ENCODE results near the gene FAM20C.

FAM20C gene

DNA sequence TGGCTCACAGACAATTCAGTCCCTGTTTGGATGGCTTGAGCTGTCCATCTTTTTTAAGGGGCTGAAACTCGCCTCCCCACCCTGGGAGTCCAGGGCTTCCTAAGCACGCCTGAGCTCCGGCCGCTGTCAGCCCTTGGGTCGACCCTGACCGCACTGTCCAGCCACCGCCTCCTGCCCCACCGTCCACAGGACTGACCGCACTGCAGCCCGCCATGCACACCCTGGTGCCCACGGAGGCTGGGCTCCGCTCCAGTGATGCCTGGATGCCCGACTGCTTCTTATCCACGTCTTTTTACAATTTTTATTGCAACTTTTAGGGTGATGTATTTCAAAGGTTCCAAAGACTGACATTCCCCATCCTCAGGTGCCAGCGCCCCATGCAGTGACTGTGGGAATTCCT, 58.2 kb downstream of the FAM20C start:
- DNase-seq: no peak
- H3K36me3 ChIP-seq: no peaks in the 10 kb centered on the region

DNA sequence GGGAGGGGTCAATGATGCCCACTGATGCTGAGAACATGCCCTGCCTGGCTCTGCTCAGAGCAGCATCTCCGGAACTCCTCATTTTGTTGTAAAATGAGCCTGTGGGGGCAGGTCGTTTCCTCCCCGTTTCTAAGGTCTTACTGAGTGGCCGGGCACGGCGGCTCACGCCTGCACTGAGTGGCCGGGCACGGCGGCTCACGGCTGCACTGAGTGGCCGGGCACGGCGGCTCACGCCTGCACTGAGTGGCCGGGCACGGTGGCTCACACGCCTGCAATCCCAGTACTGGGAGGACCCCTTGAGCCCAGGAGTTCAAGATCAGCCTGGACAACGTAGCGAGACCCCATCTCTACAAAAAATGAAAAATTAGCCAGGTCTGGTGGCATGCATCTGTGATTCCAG, 58.6 kb downstream of the FAM20C start:
- TF ChIP-seq, protein P1, sequence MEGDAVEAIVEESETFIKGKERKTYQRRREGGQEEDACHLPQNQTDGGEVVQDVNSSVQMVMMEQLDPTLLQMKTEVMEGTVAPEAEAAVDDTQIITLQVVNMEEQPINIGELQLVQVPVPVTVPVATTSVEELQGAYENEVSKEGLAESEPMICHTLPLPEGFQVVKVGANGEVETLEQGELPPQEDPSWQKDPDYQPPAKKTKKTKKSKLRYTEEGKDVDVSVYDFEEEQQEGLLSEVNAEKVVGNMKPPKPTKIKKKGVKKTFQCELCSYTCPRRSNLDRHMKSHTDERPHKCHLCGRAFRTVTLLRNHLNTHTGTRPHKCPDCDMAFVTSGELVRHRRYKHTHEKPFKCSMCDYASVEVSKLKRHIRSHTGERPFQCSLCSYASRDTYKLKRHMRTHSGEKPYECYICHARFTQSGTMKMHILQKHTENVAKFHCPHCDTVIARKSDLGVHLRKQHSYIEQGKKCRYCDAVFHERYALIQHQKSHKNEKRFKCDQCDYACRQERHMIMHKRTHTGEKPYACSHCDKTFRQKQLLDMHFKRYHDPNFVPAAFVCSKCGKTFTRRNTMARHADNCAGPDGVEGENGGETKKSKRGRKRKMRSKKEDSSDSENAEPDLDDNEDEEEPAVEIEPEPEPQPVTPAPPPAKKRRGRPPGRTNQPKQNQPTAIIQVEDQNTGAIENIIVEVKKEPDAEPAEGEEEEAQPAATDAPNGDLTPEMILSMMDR (IDR thresholded peaks at IDR 0.05; ENCODE audit: low read depth, low read length): no peak
- Histone ChIP-seq H3K27me3 (no peaks in the 10 kb centered on the region), H3K9me3 (no peaks in the 10 kb centered on the region; the same call in none of the 2 replicates), H3K4me1 (no peaks in the 10 kb centered on the region), H3K4me3 (ENCODE audit: low read depth, low read length) (no peak overlapping the region), H3K36me3 (no peaks in the 10 kb centered on the region)
- no peak for DNase-seq

More for the DNA sequence above, 58.2 kb downstream of the FAM20C start:
- no peaks in the 10 kb centered on the region for H3K4me1 ChIP-seq
- no peak overlapping the region for H3K4me3 ChIP-seq (ENCODE audit: low read depth, low read length)
- TF ChIP-seq, protein P1 (IDR thresholded peaks at IDR 0.05; ENCODE audit: low read depth, low read length): no peak
- no peaks in the 10 kb centered on the region for H3K27me3 ChIP-seq
- H3K9me3 ChIP-seq: no peaks in the 10 kb centered on the region; the same call in none of the 2 replicates

DNA sequence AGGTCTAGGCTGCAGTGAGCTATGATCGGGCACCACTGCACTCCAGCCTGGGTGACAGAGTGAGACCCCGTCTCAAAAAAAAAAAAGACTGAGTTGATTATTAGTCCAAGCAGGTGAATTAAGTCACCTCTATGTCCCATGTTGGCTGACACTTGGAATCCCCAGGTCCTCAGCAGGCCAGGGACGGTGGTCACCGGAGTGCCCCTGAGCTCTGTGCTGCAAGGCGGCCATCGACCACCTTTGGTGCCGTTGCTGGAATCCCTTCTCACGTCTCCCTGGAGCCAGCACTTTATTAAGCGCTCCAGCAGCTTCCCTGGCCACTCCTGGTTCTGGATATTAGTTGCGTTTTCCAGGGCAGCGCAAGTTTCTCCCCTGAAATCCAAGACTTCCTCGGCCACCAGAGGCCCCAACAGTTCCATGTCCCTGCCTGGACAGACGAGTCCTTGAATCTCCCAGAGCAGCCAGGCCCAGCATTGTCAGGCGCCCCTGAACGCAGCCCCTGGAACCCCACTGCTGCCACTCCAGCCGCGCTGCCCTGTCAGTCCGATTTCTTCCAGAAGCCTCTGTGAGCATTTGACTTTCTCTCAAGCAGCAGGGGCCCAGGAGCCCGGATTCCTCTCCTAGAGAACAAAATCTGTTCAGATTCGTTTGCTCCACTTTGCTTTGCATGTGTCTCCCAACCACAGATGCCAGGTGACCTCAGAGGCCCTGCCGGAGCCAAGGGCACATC, 59.2 kb downstream of the FAM20C start:
- no peaks in the 10 kb centered on the region for H3K36me3 ChIP-seq
- TF ChIP-seq, protein P1 (IDR thresholded peaks at IDR 0.05; ENCODE audit: low read depth, low read length): no peak
- H3K9me3 ChIP-seq: no peaks in the 10 kb centered on the region; the same call in none of the 2 replicates
- H3K4me1 ChIP-seq: no peaks in the 10 kb centered on the region
- H3K4me3 ChIP-seq (ENCODE audit: low read depth, low read length): no peak overlapping the region
- no peaks in the 10 kb centered on the region for H3K27me3 ChIP-seq
- no peak for DNase-seq

DNA sequence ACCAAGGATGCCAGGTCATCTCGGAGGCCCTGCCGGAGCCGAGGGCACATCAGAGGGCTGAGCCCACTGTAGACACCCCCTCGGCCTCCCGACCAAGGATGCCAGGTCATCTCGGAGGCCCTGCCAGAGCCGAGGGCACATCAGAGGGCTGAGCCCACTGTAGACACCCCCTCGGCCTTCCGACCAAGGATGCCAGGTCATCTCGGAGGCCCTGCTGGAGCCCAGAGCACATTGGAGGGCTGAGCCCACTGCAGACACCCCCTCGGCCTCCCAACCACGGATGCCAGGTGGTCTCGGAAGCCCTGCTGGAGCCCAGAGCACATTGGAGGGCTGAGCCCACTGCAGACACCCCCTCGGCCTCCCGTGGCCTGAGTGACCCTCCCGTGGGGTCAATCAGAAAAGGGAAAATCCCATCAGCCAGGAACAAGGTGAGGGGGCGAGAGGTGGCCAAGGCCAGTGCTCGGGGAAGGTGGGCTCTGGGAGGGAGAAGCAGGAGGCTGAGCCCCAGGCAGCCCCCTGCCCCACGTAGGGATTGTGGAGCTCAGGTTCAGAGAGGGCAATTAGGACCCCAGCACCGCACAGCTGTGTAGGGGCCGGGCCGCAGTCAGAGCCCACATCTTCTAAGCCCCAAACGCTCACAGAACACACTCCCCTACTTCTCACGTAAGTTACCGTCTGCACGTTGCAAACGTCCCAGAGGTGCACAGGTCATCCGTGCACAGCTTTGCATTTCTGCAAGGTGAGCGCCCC, 60.0 kb downstream of the FAM20C start:
- no peaks in the 10 kb centered on the region for H3K4me1 ChIP-seq
- no peaks in the 10 kb centered on the region for H3K27me3 ChIP-seq
- no peaks in the 10 kb centered on the region; the same call in 1 of the 2 replicates for H3K9me3 ChIP-seq
- H3K36me3 ChIP-seq: no peaks in the 10 kb centered on the region
- no peak for DNase-seq
- H3K4me3 ChIP-seq (ENCODE audit: low read depth, low read length): no peak overlapping the region
- TF ChIP-seq, protein P1 (IDR thresholded peaks at IDR 0.05; ENCODE audit: low read depth, low read length): no peak

DNA sequence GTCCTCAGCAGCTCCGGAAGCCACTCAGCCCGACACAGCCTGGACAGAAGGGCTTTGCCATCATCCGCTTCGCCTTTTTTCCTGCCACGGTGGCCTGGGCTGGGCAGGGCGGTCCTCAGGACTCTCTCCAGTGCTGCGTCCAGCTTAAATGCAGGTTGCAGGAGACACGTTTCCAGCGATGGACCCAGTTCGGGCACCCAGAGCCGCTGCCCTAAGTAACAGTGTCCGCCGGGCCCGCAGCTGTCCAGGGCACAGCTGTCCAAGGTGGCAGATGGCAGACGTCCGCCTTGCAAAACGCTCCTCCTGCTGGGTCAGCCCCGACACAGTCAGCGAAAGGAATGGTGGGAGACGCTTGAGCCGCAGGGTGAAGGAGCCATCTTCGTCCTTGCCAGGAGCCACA, 60.6 kb downstream of the FAM20C start:
- no peaks in the 10 kb centered on the region; the same call in 1 of the 2 replicates for H3K9me3 ChIP-seq
- H3K36me3 ChIP-seq: no peaks in the 10 kb centered on the region
- no peaks in the 10 kb centered on the region for H3K4me1 ChIP-seq
- no peak for DNase-seq
- H3K27me3 ChIP-seq: no peaks in the 10 kb centered on the region
- TF ChIP-seq, protein P1 (IDR thresholded peaks at IDR 0.05; ENCODE audit: low read depth, low read length): no peak
- no peak overlapping the region for H3K4me3 ChIP-seq (ENCODE audit: low read depth, low read length)
